ENCODE data around the gene ABLIM1.

The ABLIM1 gene

DNA sequence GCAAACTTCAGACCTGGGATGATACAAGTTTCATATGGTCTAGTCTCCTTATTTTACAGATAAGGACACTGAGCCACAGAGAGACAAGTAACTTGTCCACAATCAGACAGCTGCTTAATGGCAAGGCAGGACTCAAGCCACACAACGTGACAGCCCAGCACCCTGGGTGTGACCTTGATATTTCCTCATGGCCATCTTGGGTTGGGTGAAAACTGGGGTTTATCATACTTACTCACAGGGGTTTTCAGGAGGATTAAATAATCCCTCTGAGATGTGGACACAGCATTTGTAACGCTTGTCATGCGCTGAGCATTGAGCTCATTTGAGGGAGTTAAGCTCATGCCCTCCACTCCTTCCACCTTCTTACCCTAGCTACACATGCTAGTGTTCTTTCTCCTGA lies 58.0 kb downstream of the ABLIM1 start:
- H3K4me3 ChIP-seq (ENCODE audit: low read length) = no peak overlapping the region
- no peaks in the 10 kb centered on the region for H3K27me3 ChIP-seq (ENCODE audit: low read depth, low read length)
- H3K79me2 ChIP-seq (ENCODE audit: low read length) = no peaks in the 10 kb centered on the region
- H2AFZ ChIP-seq (ENCODE audit: low read depth, low read length) = no peak overlapping the region
- no peak overlapping the region for H3K9ac ChIP-seq (ENCODE audit: low read length)
- no peak for TF ChIP-seq EZH2phosphoT487 (IDR thresholded peaks at IDR 0.05; ENCODE audit: low read depth)
- TF ChIP-seq, protein P1, sequence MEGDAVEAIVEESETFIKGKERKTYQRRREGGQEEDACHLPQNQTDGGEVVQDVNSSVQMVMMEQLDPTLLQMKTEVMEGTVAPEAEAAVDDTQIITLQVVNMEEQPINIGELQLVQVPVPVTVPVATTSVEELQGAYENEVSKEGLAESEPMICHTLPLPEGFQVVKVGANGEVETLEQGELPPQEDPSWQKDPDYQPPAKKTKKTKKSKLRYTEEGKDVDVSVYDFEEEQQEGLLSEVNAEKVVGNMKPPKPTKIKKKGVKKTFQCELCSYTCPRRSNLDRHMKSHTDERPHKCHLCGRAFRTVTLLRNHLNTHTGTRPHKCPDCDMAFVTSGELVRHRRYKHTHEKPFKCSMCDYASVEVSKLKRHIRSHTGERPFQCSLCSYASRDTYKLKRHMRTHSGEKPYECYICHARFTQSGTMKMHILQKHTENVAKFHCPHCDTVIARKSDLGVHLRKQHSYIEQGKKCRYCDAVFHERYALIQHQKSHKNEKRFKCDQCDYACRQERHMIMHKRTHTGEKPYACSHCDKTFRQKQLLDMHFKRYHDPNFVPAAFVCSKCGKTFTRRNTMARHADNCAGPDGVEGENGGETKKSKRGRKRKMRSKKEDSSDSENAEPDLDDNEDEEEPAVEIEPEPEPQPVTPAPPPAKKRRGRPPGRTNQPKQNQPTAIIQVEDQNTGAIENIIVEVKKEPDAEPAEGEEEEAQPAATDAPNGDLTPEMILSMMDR (IDR thresholded peaks at IDR 0.05; ENCODE audit: low read depth, low read length) = no peak
- H4K20me1 ChIP-seq (ENCODE audit: insufficient read depth, low read length) = no peaks in the 10 kb centered on the region
- H3K4me1 ChIP-seq (ENCODE audit: low read length) = no peaks in the 10 kb centered on the region
- H3K27ac ChIP-seq (ENCODE audit: low read length) = no peak overlapping the region
- H3K36me3 ChIP-seq (replicated peaks; ENCODE audit: low read depth, low read length) = no peaks in the 10 kb centered on the region
- no peak overlapping the region for H3K4me2 ChIP-seq (ENCODE audit: low read length)
- H3K9me3 ChIP-seq (ENCODE audit: insufficient read depth, low read length) = no peaks in the 10 kb centered on the region

DNA sequence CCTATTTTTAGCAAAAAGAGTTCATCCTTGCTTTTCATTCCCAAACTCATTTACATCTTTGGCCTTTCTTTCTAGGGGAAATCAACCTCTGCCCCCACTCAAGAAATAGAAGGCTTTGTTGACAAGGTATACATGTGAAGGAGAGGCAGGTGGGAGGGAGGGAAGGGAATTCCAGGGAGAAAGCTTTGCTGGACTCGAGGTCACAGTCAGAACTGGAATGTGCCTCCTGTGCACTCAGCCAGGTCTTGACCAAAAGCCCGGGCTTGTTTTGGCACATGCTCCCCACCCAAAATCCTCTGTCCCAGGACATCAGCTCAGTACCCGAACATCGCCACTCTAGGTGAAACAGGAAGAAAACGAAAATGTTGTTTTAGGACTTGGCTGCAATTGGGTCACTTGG lies 61.3 kb downstream of the ABLIM1 start:
- Histone ChIP-seq H3K79me2 (ENCODE audit: low read length) (no peaks in the 10 kb centered on the region), H2AFZ (ENCODE audit: low read depth, low read length) (no peak overlapping the region), H3K36me3 (replicated peaks; ENCODE audit: low read depth, low read length) (no peaks in the 10 kb centered on the region), H3K27ac (ENCODE audit: low read length) (no peak overlapping the region), H4K20me1 (ENCODE audit: insufficient read depth, low read length) (no peaks in the 10 kb centered on the region), H3K4me2 (ENCODE audit: low read length) (no peak overlapping the region), H3K27me3 (ENCODE audit: low read depth, low read length) (no peaks in the 10 kb centered on the region; the same call in 1 of the 2 replicates), H3K9ac (ENCODE audit: low read length) (no peak overlapping the region), H3K4me1 (ENCODE audit: low read length) (no peaks in the 10 kb centered on the region), H3K4me3 (ENCODE audit: low read length) (no peak overlapping the region), H3K9me3 (ENCODE audit: insufficient read depth, low read length) (no peaks in the 10 kb centered on the region)
- TF ChIP-seq, protein P1 (IDR thresholded peaks at IDR 0.05; ENCODE audit: low read depth, low read length) = no peak
- TF ChIP-seq EZH2phosphoT487 (IDR thresholded peaks at IDR 0.05; ENCODE audit: low read depth) = no peak

DNA sequence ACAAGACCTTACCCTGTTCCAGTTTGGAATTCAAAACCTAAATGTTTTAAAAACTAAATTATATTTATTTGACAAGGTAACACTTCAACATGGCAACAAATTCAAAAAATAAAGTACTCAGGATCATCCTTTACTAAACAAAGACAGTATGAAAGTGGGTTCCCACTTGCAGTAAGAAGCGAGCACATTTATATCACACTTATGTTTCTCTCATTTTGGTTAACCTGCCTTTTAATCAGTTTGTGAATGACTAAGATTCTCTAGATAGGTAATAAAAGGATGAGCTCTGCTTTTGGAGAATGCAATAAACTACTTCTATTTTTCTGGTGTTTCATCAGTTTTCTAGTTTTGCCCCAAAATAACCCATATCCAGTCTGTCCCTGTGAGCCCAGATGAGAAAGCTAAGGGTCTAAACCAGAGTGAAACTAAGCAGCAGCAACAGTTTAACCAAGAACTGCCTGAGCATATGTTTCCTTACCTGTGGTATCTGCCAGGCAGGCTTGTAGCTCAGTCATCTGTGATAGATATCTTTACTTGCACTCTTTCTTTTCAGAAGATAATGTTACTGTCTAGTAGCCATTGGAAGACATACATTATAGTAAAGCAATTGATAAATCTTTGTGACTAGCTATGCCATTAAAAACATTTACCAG lies 64.1 kb downstream of the ABLIM1 start:
- Histone ChIP-seq H3K9ac (ENCODE audit: low read length) (no peak overlapping the region), H3K27me3 (ENCODE audit: low read depth, low read length) (no peaks in the 10 kb centered on the region; the same call in 1 of the 2 replicates), H3K4me2 (ENCODE audit: low read length) (no peak overlapping the region), H3K9me3 (ENCODE audit: insufficient read depth, low read length) (no peaks in the 10 kb centered on the region), H3K4me3 (ENCODE audit: low read length) (no peak overlapping the region), H3K27ac (ENCODE audit: low read length) (no peak overlapping the region), H3K4me1 (ENCODE audit: low read length) (no peaks in the 10 kb centered on the region), H3K36me3 (replicated peaks; ENCODE audit: low read depth, low read length) (no peaks in the 10 kb centered on the region), H2AFZ (ENCODE audit: low read depth, low read length) (no peak overlapping the region), H3K79me2 (ENCODE audit: low read length) (no peaks in the 10 kb centered on the region), H4K20me1 (ENCODE audit: insufficient read depth, low read length) (no peaks in the 10 kb centered on the region)
- no peak for TF ChIP-seq EZH2phosphoT487 (IDR thresholded peaks at IDR 0.05; ENCODE audit: low read depth)
- TF ChIP-seq, protein P1 (IDR thresholded peaks at IDR 0.05; ENCODE audit: low read depth, low read length) = no peak

DNA sequence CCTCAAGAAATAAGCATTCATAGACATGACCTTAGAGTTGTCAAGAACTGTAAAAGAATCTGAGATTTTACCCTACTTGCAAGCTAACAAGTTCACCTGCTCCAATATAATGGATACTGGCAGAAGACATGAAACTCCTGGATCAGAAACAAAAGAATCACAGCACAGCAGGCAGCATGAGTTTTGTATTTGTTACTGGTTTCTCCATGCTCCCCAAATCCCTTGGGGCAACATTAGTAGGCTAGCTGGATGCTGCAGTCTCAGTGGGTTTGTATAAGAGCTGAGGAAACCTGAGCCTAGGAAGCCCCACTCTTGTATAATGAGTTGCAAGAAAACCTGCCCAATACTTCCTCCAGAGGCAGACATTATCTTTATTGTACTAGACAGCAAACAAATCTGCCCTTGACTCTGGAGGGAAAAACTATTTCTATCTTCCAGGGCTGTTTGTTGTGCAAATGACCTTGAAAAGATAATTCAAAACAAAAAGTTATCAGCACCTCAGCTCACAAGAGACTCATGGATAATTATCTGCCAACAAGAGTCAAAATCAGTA lies 64.8 kb downstream of the ABLIM1 start:
- Histone ChIP-seq H4K20me1 (ENCODE audit: insufficient read depth, low read length) (no peaks in the 10 kb centered on the region), H3K4me2 (ENCODE audit: low read length) (no peak overlapping the region), H3K9me3 (ENCODE audit: insufficient read depth, low read length) (no peaks in the 10 kb centered on the region), H3K4me1 (ENCODE audit: low read length) (no peaks in the 10 kb centered on the region), H3K9ac (ENCODE audit: low read length) (no peak overlapping the region), H3K27ac (ENCODE audit: low read length) (no peak overlapping the region), H3K27me3 (ENCODE audit: low read depth, low read length) (no peaks in the 10 kb centered on the region; the same call in 1 of the 2 replicates), H3K36me3 (replicated peaks; ENCODE audit: low read depth, low read length) (no peaks in the 10 kb centered on the region), H3K4me3 (ENCODE audit: low read length) (no peak overlapping the region), H2AFZ (ENCODE audit: low read depth, low read length) (no peak overlapping the region), H3K79me2 (ENCODE audit: low read length) (no peaks in the 10 kb centered on the region)
- TF ChIP-seq, protein P1 (IDR thresholded peaks at IDR 0.05; ENCODE audit: low read depth, low read length) = no peak
- TF ChIP-seq EZH2phosphoT487 (IDR thresholded peaks at IDR 0.05; ENCODE audit: low read depth) = no peak
